Mononuclear cell (primary cell): ENCODE data around the gene MRPL36. TPM values are rescaled to one million over a fixed set of nuclear protein-coding genes. Genes with fewer than 3 reads are reported as not detected.

Experiments used
- H3K27me3 ChIP-seq: 2 replicates; pipeline ENCODE4 v1.6.0; 2011; ENCODE audit warnings: low read length, control low read depth; ENCODE audit not compliant: insufficient read depth
- H3K4me1 ChIP-seq: 2 replicates; pipeline ENCODE4 v1.5.1; 2011; ENCODE audit warnings: mild to moderate bottlenecking, low read length, control low read depth; ENCODE audit not compliant: insufficient read depth
- H3K4me3 ChIP-seq: 2 replicates; pipeline ENCODE4 v1.5.1; 2011; ENCODE audit warnings: mild to moderate bottlenecking, low read length, moderate library complexity
- H3K9me3 ChIP-seq: 2 replicates; pipeline ENCODE4 v1.5.1; 2011; ENCODE audit warnings: low read depth, mild to moderate bottlenecking, control low read depth, low read length
- total RNA-seq: library from RNA; depleted of rRNA; stranded (reverse); fragments of >200 nt; gene quantifications from one replicate; pipeline ENCODE4 v1.2.3, GENCODE V29; 2012

MRPL36 gene
- total RNA-seq, 1 donor = 13.2 TPM

DNA sequence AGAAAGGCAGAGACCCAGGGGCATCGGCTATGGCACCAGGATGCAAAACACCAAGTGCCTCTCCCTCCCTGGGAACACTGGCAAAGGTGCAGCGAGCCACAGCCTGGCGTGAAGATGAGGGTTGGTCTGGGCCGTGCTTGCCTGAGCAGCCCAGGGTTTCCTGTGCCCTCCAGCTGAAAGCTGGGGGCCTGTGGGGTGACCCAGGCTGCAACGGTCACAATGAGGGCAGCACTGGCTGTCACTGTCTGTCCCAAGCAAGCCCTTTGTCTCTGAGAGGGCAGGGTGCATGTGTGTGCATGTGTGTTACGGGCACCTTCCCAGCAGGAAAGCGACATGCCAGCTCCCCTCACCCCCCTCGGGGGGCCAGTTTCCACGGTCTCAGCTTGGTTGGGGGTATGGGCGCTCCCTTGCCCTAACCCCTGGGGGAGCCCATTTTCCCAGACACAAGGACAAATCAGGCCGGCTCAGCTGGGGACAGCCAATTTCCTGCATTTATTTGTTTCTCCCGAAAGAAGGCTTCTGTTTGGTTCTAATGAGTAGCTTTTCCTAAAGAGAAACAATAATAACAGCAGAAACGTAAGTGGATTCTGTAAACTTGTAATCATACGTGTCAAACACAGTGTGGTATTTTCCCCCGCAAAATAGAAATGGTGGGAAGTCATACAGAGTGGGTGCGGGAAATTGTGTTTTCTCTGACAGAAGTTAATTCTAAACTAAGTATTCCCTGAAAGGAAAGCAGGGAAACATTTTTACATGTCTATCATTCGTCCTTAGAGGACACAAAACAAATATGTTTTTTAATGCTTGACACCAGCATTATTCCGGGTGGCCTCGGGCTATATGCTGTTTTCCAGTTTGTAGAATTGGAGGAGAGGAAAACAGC, 21.3 kb downstream of the MRPL36 start:
- no peak overlapping the region for H3K4me3 ChIP-seq
- H3K27me3 ChIP-seq = no peaks in the 10 kb centered on the region
- H3K9me3 ChIP-seq = no peaks in the 10 kb centered on the region
- H3K4me1 ChIP-seq = no peaks in the 10 kb centered on the region

DNA sequence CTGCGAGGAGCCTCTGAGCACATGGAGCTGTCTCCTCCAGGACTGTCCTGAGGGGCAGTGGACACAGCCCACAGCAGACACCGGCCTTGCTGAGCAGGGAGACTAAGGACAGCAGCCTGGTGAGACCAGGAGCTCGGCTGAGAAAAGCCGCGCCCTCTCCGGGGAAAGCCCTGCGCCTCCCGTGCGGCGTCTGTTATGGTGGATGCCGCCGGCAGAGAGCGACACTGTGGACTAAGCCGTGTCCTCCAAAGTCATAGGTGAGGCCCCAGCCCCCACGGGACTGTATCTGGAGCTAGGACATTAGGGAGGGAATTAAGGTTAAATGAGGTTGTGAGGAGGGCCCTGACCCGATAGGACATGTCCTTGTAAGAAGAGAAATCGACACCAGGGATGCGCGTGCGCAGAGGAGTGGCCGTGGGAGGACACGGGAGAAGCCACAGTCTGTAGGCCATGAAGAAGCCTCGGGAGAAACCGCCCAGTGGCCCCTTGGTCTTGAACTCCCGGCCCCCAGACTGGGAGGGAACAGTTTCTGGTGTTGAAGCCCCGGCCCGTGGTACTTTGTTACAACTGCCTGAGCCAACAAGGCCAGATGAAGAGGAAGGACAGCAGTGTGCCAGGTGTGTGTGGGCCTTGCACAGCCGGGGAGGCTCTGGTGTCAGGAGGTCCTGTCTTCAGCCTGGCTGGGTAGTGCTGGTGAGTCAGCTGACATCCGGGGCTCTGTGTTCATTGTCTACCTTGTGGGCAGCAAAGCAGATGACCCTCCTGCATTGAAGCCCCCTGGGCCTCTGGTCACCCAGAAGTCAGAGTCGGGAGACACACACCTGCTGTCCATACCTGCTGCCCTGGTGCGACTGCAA, 22.1 kb downstream of the MRPL36 start:
- H3K27me3 ChIP-seq = no peaks in the 10 kb centered on the region

DNA sequence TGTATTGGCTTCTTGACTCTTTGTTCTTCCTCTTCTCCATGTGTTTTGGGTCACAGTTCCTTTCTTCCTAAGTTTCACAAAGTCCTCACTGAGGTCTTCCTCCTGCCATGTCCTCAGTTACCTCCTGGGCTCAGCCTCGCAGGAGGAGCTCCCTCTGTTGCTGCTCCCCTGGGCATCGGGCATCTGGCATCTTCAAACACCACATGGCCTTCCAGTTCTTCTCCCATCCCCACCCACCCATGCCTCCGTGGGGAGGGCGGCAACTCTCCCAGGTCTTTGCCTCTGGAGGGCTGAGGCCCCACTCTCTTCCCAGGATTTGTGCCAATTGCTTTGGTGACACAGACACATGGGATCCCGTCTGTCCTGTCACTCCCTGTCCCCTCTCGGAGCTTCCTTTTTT, 22.8 kb downstream of the MRPL36 start:
- Histone ChIP-seq H3K4me1 (no peaks in the 10 kb centered on the region), H3K27me3 (no peaks in the 10 kb centered on the region), H3K4me3 (no peak overlapping the region), H3K9me3 (no peaks in the 10 kb centered on the region)

More for the DNA sequence above, 22.1 kb downstream of the MRPL36 start:
- H3K4me1 ChIP-seq = no peaks in the 10 kb centered on the region
- no peak overlapping the region for H3K4me3 ChIP-seq
- H3K9me3 ChIP-seq = no peaks in the 10 kb centered on the region

DNA sequence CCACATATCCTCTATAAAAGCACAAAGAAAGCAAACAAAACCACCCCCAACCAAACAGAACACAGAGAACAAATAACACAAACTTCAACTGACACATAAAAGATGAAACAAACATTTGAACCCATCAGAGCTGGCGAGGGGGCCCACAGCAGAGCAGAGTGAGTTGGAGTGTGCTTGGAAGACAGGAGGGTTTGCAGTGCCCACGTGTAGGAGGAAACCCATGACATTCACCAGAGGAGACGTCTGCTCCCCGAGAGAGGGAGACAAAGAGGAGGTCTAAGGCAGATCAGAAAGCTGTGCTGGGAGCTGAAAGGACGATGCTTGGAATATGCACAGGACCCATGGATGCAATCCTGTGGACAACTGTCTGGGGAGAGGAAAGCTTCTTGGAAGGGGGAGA, 27.0 kb downstream of the MRPL36 start:
- no peaks in the 10 kb centered on the region for H3K27me3 ChIP-seq
- no peaks in the 10 kb centered on the region for H3K4me1 ChIP-seq
- no peaks in the 10 kb centered on the region for H3K9me3 ChIP-seq
- H3K4me3 ChIP-seq = no peak overlapping the region

DNA sequence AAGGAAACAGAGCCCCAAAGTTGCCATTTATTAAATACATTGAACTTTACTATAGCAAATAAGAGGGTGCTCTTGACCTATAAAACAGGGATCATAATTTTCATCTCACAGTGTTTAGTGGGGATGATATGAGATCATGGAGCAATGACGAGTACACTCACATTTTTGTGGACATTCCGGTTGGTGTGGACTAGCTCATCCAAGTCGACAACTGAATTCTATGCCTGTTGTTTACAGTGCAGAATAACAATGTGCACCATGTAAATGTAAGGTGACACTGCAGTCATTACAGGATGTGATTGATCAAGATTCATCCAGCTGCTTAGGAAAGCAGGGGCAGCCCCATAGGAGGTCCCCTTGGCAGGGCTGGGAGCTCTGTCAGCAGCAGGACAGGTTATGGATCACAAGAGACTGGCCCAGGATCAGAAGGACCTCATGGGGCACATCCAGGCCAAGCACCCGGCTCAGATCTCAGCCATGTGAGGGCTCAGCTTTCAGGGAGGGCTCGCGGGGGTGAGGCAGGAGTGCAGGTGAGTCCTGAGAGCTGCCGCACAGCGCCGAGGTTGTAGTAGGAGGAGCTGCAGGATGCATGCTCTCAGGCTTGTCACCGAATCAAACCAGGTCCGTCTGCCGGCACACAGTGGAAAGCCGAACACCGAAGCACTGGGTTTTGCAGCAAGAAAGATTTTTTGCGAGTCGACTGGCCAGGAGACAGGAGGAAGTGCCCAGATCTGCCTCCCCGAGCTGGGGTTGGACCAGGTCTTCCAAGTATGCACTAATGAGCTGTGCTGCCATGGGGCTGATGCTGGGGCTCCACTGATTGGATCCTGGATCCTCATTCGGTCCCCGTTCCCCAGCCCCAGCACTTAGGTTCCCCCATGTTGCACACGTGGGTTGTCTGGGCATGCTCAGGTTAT, 28.2 kb downstream of the MRPL36 start:
- Histone ChIP-seq H3K4me1 (no peaks in the 10 kb centered on the region), H3K9me3 (no peaks in the 10 kb centered on the region), H3K27me3 (no peaks in the 10 kb centered on the region), H3K4me3 (no peak overlapping the region)

DNA sequence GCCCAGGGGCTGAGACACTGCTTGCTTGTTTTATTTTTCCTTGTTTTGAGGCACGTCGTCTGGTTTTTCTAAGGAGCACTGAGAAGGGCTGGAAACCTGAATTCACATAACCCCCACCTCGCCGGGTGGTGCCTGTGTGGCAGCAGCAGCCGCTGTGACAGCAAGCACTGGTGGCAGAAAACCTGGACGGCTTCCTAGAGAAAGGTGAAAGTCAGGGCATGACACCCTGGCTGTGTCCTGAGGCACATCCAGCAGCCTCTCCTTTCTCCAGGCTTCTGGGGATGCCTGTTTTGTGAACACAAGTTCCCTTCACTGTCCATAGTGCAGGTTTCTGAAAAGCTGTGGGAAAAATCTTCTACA, 29.2 kb downstream of the MRPL36 start:
- H3K4me1 ChIP-seq = no peaks in the 10 kb centered on the region
- H3K27me3 ChIP-seq = no peaks in the 10 kb centered on the region
- H3K4me3 ChIP-seq = no peak overlapping the region
- H3K9me3 ChIP-seq = no peaks in the 10 kb centered on the region

DNA sequence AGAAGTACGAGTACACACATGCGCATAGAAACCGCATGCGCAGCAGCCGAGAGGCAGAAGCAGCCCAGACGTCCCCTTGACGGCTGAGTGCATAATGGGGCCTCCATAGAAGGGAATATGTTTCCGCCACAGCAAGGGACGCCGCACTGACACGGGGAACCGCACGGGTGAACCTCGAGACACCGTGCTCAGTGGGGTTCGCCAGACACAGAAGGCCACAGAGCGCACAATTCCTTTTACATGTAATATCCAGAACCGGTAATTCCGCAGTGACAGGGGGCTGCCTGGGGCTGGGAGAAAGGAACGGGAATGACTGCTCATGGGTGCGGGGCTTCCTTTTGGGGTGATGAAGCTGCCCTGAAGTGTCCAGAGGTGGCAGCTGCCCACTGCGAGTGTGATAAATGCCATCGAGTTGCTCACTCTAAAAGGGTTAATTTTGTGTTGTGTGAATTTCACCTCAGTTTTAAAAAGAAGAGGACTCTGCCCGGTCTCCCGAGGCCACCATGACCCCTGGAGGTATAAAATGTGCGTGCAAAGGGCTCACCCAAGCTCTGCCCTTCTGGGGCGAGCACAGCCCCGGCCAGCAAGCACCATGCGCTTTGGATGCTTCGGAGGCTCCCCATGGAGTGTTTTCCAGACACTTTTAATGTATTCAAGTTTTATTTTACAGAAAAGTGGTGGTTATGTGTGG, 29.7 kb downstream of the MRPL36 start:
- H3K4me3 ChIP-seq = no peak overlapping the region
- no peaks in the 10 kb centered on the region for H3K9me3 ChIP-seq
- no peaks in the 10 kb centered on the region for H3K4me1 ChIP-seq
- no peaks in the 10 kb centered on the region for H3K27me3 ChIP-seq

DNA sequence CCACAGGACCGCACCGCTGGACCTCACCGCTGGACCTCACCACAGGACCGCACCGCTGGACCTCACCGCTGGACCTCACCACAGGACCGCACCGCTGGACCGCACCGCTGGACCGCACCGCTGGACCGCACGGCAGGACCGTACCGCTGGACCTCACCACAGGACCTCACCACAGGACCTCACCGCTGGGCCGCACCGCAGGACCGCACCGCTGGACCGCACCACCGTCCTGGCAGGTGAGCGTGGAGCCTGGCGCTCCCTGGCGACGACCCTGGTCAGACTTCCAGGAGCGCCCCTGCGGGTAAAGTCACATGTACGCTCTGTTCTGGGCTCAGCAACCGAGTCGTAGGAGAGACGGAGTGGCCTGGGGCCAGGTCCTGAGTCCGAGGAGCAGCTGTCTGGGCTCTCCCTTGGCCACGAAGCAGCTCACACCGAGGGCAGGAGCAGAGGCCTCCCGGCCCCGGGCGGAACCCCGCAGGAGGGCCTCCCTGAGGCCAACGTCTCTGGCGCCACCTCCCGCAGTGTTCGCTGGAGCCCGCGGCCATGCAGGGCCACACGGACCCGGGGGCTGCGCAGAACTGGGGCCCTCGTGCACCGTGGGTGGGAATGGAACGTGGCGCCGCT, 30.5 kb downstream of the MRPL36 start:
- Histone ChIP-seq H3K4me1 (no peaks in the 10 kb centered on the region), H3K27me3 (no peaks in the 10 kb centered on the region), H3K9me3 (no peaks in the 10 kb centered on the region), H3K4me3 (no peak overlapping the region)

DNA sequence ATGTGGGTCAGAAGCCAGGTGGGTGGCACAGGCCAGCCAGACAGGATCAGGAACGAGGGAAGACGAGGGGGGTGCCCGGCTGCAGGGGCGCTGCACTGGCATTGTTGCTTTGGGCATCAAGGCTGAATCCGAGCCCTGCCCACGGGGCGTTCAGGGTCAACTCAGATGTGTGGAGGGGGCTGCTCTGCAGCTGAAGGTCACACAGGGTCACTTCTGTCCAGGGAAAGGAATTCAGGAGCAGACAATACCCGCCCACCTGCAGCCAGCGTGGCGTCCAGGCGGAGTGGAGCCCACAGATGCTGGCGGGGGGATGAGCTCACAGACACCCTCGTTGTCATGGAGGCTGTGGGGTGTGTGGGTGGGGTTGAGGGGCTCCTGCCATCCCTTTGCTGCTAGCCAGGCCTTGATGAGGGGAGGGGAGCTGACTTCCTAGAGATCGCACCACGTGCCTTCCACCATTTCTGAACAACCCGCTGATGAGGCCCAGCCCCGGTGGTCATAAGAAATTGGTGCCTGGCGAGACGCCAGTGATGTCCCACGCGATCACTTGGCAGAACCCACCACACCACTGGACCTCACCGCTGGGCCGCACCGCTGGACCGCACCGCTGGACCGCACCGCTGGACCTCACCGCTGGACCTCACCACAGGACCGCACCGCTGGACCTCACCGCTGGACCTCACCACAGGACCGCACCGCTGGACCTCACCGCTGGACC, 31.2 kb downstream of the MRPL36 start:
- no peak overlapping the region for H3K4me3 ChIP-seq
- H3K4me1 ChIP-seq = no peaks in the 10 kb centered on the region
- no peaks in the 10 kb centered on the region for H3K9me3 ChIP-seq
- no peaks in the 10 kb centered on the region for H3K27me3 ChIP-seq

DNA sequence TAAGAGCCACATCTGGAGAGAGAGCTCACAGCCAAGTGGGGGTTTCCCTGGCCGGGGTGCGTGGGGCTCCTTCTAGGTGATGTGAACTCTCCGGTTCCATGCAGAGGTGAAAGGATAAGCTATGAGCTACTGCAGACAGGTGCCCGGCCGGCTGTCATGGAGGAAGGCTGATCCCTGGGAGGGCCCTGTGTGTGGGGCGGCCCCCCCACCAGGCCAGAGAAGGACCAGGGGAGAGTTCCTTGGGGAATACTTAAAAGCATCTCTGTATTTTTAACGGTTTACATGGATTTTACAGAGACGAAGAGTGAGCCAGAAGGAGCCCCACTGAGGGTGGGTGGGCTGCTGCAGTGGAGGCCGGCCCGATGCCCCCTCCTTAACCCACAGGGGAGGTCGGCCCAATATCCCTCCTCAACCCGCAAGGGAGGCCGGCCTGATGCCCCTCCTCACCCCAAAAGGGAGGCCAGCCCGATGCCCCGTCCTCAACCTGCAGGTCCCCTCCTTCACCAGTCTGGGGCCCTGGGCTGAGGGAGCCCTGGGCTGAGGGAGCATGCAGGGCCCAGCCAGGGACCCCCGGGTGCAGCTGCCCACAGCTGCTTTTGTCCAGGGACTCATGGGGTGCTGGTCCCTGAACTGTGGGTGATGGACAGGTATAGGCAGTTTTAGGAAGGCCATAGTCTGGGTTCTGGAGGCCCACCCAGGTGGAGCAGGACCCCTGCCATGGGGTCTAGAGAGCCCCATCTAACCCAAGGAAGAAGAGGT, 31.9 kb downstream of the MRPL36 start:
- no peaks in the 10 kb centered on the region for H3K4me1 ChIP-seq
- H3K9me3 ChIP-seq = no peaks in the 10 kb centered on the region
- no peaks in the 10 kb centered on the region for H3K27me3 ChIP-seq
- no peak overlapping the region for H3K4me3 ChIP-seq

DNA sequence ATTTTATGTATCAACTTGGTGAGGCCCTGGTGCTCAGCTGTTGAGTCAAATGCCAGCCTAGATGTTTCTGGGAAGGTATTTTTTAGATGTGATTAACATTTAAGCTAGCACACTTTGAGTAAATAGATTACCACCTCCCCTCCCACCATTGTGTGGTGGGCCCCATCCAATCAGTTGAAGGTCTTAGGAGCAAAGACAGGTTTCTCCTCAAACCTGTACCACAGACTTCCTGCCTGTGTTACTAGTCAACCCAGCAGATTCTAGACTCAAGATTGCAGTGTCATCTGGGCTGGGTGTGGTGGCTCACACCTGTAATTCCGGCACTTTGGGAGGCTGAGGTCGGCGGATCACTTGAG, 33.8 kb downstream of the MRPL36 start:
- Histone ChIP-seq H3K4me1 (no peaks in the 10 kb centered on the region), H3K9me3 (no peaks in the 10 kb centered on the region), H3K4me3 (no peak overlapping the region), H3K27me3 (no peaks in the 10 kb centered on the region)

DNA sequence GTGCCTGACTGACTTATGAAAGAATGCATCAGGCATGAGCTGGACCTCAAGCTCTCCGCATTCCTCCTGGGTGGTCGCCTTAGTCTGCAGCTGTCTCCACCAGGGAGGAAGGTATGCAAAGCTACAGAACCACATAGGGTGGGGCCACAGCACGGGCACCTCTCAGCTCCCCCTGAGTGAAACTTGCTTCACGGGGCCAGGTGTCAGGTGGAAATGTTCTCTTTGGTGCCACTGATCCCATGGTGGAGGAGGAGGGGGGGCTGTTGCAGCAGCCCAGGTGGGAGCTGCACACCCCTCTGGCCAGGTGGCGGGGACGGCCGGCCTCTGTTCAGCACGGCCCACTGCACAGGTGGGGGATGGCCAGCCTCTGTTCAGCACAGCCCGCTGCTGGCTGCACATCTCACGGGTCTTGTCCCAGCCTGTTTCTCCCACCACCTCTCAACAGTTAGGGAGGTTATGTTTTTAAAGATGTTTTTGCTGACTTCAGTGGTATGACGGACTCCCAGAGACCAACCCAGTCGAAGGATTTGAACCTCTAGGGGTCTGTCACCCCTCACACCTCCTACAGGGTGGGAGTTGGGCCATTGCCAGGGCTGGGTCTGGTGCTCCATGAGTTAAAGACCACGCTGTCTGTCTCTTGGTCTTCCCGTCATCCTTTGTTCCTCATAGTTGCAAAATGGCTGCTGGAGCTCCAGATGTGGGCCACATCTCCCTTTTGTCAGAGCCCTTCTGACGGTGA, 34.3 kb downstream of the MRPL36 start:
- Histone ChIP-seq H3K4me3 (no peak overlapping the region), H3K4me1 (no peaks in the 10 kb centered on the region), H3K27me3 (no peaks in the 10 kb centered on the region), H3K9me3 (no peaks in the 10 kb centered on the region)

DNA sequence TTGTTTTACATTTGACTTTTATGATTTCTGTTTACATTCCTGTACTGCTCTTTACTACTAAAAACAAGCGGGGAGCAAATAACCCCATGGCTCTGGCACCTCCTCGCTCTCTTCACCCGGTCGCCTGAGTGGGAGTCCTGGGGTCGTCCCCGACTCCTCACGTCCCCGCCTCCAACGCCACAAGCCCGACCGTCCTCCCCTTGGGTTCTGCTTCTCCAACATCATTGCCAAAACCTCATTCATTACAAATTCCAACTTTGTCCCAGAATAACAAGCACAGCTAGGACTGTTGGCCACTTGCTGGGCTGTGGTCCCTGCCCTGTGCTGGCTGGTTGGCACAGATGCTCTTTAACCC, 35.1 kb downstream of the MRPL36 start:
- Histone ChIP-seq H3K4me3 (no peak overlapping the region), H3K4me1 (no peaks in the 10 kb centered on the region), H3K9me3 (no peaks in the 10 kb centered on the region), H3K27me3 (no peaks in the 10 kb centered on the region)
